Measurements from ENCODE around the gene SLPI.

SLPI gene

GRCh38 chr20:45212836-45213235 is 41.5 kb downstream of the SLPI start:
- no peak for DNase-seq (ENCODE audit: low spot score)

GRCh38 chr20:45211569-45212474 is 42.5 kb downstream of the SLPI start:
- DNase-seq (ENCODE audit: low spot score), result no peak

- no peak for DNase-seq (ENCODE audit: low spot score)
Observed at GRCh38 chr20:45209924-45210323, 44.4 kb downstream of the SLPI start.

- no peak for DNase-seq (ENCODE audit: low spot score)
Observed at GRCh38 chr20:45206725-45207124, 47.6 kb downstream of the SLPI start, which contains the start of gene SEMG1. Gene SEMG1, plus strand, starts transcription at chr20:45207033. Its CDS starts 21 bp downstream, at chr20:45207054.
